Epithelial cell of proximal tubule (primary cell): ENCODE measurements around the gene SPDEF. TPM values are rescaled to one million over a fixed set of nuclear protein-coding genes. Genes with fewer than 3 reads are reported as not detected.

Experiments
- DNase-seq: peaks from one replicate; pipeline ENCODE4 v3.0.0-alpha.2; 2011; ENCODE audit warnings: low read depth
- H3K4me3 ChIP-seq: 2 replicates; pipeline ENCODE4 v1.5.1; 2011; ENCODE audit warnings: low read depth, mild to moderate bottlenecking, low read length
- total RNA-seq: library from RNA; depleted of rRNA; stranded (reverse); fragments of >200 nt; gene quantifications from 2 replicates; pipeline ENCODE4 v1.2.3, GENCODE V29; 2015
- TF ChIP-seq, protein P1 (sequence below): conservative IDR thresholded peaks from 2 replicates; pipeline ENCODE4 v1.5.1; 2012; ENCODE audit warnings: low read depth, mild to moderate bottlenecking, low read length

SPDEF gene
- total RNA-seq, 1 donor from 2014 or later: not detected

DNA sequence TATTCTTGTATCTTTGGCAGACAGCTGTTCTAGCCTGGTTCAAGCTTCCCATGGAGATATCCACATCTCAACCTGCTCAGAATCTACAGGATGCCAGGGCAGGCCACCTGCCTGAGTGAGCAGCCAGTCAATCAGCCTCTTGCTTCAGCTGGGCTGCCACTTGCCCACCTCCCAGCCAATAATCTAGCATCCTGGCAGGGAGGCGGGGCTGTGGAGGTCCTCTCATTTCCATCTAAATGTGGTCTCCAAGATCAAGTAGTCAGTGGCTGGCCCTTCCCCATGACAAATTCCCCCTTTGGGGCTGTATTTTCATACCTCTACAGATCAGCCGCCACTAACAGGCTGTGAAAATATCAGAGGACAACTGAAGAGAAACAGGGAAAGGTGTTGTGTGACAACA, 33.0 kb upstream of the SPDEF start:
- DNase-seq: no peak
- no peak overlapping the region for H3K4me3 ChIP-seq
- TF ChIP-seq, protein P1, sequence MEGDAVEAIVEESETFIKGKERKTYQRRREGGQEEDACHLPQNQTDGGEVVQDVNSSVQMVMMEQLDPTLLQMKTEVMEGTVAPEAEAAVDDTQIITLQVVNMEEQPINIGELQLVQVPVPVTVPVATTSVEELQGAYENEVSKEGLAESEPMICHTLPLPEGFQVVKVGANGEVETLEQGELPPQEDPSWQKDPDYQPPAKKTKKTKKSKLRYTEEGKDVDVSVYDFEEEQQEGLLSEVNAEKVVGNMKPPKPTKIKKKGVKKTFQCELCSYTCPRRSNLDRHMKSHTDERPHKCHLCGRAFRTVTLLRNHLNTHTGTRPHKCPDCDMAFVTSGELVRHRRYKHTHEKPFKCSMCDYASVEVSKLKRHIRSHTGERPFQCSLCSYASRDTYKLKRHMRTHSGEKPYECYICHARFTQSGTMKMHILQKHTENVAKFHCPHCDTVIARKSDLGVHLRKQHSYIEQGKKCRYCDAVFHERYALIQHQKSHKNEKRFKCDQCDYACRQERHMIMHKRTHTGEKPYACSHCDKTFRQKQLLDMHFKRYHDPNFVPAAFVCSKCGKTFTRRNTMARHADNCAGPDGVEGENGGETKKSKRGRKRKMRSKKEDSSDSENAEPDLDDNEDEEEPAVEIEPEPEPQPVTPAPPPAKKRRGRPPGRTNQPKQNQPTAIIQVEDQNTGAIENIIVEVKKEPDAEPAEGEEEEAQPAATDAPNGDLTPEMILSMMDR: no peak

DNA sequence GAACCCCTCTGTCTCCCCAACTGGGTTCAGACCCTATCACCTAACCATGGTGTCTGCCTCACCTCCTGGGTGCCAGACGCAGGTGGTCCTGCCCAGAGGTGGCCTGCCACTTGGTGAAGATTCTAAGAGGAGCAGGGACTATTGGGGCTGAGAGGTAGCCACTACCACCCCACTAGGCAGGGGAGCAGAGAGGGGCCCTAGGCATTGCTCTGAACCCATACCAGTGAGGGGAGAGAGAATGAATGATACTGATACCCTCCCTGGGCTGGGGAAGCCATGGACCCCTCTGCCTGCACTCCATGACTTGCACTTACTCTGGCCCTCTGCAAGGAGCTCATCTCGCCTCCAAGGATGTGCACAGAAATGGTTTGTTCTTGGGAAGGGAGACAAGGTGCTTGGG, 31.7 kb upstream of the SPDEF start:
- DNase-seq: no peak
- TF ChIP-seq, protein P1: no peak
- H3K4me3 ChIP-seq: no peak overlapping the region

DNA sequence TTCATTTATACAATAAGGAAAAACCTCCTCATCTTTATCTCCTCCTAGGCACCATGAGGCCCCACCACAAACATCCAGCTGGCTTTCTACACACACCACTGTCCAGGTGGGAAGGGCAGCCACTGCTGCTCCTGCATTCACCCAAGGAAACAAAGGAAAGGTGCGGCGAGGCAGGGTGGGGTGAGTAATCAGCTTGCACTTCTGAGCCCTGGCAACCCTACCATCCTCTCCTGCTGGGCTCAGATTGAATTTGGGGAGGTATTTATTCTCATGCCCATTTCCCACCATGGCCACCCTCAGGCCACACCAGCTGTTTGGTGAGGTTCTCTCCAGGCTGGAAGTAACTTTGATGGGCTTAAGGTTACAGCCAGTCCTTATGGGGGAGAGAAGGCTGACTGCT, 31.2 kb upstream of the SPDEF start:
- no peak overlapping the region for H3K4me3 ChIP-seq
- DNase-seq: no peak
- TF ChIP-seq, protein P1: no peak

- TF ChIP-seq, protein P1: no peak
- no peak overlapping the region for H3K4me3 ChIP-seq
- no peak for DNase-seq
These were observed 30.4 kb upstream of the SPDEF start for GRCh38 chr6:34586327-34587040.

GRCh38 chr6:34585512-34586061, 29.5 kb upstream of the SPDEF start:
- H3K4me3 ChIP-seq: no peak overlapping the region
- no peak for DNase-seq
- TF ChIP-seq, protein P1: no peak

DNA sequence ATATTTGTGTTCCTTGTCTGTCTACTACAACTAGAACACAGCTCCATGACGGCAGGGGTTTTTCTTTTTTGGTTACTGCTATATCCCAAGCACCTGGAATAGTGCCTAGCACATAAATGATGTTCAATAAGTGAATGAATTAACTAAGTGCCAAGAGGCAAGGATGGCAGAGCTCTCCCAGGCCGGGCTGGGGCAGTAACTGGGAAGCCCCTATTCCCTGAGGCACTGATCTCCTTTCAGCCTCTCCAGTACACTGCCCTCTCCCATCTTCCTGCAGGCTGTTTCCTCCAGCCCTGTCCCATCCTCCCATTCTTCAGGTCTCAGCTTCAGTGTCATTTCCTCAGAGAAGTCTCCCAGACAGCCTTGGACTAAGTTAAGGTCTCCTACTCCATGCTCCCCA, 29.0 kb upstream of the SPDEF start:
- H3K4me3 ChIP-seq: no peak overlapping the region
- TF ChIP-seq, protein P1: no peak
- no peak for DNase-seq

- TF ChIP-seq, protein P1: no peak
- no peak overlapping the region for H3K4me3 ChIP-seq
- no peak for DNase-seq
These were observed 28.6 kb upstream of the SPDEF start for GRCh38 chr6:34584694-34585093.
